ENCODE measurements around the gene ITGB4.
"Not testable (repeated sequence)": the region's sequence is repeated elsewhere in the genome, so short reads cannot be mapped to it uniquely, and the experiment has no call there.

Gene ITGB4

GRCh38 chr17:75754378-75755204 is 33.3 kb downstream of the ITGB4 start:
- no peak for DNase-seq

GRCh38 chr17:75755205-75755901 is 34.1 kb downstream of the ITGB4 start:
- no peak for DNase-seq

DNA sequence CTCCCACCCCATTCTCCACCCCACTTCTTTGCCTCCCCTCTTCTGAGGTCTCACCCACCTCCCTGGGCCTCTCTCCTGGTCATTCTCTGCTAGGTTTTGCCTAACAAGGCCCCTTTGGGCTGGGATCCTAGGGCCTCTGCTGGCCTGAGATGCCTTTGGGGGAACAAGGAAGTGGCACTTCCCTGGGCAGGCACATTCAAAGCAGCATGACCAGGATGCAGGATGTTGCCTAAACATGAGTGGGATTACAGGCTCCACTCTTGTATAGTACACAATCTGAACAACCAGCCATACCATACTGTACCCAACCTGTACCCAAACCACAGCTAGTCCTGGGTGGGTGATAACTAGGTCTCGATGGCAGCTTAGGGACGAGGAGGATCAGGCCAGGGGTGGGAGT is 34.7 kb downstream of the ITGB4 start:
- no peak for DNase-seq

DNA sequence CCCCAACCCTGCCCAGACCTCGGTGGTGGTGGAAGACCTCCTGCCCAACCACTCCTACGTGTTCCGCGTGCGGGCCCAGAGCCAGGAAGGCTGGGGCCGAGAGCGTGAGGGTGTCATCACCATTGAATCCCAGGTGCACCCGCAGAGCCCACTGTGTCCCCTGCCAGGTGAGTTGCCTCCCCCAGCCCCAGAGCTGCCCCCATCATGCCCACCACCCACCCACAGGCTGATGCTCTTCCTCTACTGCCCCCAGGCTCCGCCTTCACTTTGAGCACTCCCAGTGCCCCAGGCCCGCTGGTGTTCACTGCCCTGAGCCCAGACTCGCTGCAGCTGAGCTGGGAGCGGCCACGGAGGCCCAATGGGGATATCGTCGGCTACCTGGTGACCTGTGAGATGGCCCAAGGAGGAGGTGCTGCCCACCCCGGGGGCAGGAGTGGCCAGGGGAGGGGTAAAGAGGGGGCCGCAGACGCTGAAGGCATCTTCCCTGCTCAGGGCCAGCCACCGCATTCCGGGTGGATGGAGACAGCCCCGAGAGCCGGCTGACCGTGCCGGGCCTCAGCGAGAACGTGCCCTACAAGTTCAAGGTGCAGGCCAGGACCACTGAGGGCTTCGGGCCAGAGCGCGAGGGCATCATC is 35.3 kb downstream of the ITGB4 start:
- no peak for DNase-seq

DNA sequence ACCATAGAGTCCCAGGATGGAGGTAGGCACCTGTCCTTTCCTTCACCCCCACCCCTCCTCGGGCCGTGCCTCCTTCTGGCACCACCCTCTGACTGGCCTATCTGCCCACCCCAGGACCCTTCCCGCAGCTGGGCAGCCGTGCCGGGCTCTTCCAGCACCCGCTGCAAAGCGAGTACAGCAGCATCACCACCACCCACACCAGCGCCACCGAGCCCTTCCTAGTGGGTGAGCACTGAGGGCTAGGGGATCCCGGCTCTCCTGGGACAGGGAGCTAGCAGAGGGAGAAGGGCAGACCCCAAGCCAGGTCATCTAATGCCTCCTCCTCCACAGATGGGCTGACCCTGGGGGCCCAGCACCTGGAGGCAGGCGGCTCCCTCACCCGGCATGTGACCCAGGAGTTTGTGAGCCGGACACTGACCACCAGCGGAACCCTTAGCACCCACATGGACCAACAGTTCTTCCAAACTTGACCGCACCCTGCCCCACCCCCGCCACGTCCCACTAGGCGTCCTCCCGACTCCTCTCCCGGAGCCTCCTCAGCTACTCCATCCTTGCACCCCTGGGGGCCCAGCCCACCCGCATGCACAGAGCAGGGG is 35.9 kb downstream of the ITGB4 start:
- DNase-seq = no peak

DNA sequence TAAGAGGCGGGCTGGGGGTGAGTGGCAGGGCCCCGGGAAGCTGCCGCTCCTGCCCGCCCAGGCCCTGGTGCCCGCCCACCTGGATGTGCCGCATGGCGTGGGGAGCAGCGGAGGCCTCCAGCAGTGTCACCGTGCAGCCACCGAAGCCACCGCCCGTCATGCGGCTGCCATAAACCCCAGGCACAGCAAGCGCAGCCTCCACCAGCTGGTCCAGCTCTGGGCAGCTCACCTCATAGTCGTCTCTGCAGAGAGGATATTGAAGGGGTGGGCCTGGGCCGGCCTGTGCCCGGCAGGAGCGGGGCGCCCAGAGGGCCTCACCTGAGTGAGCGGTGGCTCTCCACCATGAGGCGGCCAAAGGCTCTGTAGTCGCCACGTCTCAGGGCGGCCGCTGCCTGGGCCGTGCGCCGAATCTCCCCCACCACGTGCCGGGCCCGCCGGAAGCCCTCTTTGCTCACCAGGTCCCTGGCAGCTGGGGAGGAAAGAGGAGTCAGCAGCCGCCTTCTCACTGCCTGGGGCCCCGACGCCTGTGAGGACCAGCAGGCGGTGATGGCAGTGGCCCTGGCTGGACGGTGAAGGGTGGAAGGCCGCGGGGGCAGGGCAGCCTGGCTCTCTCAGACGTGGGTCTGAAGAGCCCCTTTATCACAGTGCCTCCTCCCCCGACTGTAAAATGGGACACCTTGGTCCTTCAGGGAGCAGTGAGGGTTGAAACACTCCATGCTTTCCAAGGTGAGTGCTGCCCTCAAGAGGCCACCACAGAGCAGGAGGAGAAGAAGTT is 37.1 kb downstream of the ITGB4 start:
- DNase-seq = no peak

- no peak for DNase-seq
Observed at GRCh38 chr17:75759457-75759856, 38.2 kb downstream of the ITGB4 start.

DNA sequence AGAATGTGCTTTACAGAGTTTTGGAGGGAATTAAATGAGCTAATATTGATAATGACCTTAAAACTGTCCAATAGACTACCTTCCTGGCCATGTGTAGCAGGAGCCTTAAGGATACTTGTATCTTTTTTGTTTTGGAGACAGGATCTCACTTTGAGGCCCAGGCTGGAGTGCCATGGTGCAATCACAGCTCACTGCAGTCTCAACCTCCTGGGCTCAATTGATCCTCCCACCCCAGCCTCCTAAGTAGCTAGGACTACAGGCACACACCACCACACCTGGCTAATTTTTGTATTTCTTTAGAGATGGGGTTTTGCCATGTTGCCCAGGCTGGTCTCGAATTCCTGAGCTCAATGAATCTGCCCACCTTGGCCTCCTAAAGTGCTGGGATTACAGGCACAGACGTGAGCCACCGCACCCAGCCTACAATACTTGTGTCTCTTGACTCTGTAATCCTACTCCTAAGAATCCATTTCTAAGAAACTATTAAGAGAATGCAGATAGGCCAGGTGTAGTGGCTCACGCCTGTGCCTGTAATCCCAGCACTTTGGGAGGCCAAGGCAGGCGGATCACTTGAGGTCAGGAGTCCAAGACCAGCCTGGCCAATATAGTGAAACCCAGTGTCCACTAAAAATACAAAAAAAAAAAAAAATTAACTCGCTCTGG is 38.9 kb downstream of the ITGB4 start:
- DNase-seq = not testable (repeated sequence)

DNA sequence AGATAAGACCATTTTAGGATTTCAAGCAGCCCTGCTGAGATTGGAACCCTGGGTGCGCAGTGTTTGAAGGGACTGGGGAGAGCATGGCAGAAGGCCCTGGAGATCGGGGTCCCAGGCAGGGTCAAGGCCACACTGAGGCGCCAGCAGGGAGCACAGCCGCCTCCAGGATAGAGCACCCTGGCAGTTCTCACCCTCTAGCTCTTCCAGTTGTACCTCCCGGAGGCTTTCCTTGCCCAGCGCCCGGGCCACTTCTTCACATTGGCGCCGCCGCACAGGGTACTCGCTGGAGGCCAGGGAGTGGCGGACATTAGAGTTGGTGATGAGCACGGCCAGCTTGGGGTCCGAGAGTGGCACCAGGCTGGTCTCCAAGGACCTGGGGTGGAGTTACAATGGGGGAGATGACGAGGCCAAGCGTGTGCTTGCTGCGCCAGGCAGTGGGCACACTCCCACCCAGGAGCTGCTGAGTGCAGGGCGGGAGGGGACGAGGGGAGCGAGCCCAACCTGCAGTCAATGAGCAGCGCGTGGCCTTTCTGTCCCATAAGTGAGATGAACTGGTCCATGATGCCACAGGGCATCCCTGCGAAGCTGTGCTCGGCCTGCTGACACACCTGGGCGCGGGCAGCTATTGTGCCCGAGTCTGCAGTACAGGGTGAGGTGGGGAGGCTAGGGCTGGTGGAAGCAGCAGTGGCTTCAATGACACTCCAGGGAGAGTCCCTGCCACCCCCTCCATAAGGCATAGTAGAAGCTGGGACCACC is 41.4 kb downstream of the ITGB4 start:
- no peak for DNase-seq

DNA sequence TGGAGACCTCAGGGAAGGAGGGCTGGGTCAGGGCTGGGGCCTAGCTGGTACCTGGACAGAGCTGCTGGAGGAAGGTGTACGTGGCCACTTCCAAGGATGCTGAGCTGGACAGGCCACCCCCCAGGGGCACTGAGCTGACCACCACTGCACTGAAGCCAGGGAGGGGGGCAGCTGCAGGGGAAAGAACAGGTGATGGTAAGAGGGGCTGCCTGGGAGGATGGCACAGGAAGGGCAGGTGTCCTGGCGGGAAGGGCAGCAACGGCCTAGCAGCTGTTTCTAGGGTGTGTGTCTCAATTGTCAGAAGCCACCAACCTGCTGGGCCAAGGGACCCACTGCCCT is 42.0 kb downstream of the ITGB4 start:
- DNase-seq = no peak

- DNase-seq = no peak
Observed at GRCh38 chr17:75763613-75764416, 42.6 kb downstream of the ITGB4 start.

DNA sequence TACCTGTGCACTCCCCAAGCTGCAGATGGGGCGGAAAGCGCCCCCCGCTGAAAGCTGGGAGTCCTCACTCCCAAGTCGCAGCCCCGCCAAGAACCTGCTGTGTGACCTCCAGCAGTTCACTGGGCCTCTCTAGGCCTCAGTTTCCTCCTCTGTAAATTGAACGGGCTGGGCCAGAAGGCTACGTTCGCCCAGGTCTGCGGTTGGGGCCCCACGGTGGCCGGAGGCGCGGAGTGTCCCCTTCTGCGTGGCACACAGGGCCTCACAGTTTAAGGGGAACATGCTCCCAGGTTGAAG is 43.1 kb downstream of the ITGB4 start:
- DNase-seq = no peak

DNA sequence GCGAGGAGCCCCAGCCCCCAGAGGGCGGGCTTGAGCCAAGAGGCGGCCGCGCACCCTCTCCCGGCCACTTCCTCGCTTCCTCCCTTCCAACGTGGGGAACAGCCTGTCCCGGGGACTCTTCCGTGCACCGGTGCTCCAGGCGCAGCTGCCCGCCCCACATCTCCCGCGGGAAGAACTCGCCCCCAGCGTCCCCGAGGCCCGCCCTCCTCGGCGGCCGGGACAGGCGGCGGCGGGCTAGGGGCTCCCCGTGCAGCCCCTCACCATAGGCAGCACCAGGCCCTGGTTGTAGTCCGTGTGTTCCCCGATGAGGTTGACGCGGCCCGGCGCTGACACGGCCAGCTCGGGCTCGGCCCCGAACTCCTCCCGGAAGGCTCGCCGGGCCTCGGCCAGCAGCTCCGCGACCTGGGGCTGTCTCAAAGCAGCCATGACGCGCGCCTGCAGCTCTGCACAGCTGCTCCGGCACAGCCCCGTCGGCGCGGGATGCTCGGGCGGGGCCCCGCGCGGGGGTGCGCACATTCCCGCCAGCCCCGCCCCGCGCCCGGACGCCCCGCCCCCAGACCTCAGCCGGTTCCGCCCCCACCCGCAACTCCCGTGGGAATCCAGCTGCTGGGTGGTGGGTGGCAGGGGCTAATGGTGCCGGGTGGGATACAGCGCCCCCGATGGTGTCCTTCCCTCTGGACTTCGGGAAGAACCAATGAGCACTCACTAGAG is 43.6 kb downstream of the ITGB4 start, which contains the start of gene GALK1:
Gene GALK1 (minus strand): TSS at position 482 of the 711 bp plus-strand sequence. CDS start 56 bp downstream, at position 426.
- DNase-seq = peak; percentile 84

- DNase-seq = no peak
Observed at GRCh38 chr17:75765981-75766380, 44.7 kb downstream of the ITGB4 start.

DNA sequence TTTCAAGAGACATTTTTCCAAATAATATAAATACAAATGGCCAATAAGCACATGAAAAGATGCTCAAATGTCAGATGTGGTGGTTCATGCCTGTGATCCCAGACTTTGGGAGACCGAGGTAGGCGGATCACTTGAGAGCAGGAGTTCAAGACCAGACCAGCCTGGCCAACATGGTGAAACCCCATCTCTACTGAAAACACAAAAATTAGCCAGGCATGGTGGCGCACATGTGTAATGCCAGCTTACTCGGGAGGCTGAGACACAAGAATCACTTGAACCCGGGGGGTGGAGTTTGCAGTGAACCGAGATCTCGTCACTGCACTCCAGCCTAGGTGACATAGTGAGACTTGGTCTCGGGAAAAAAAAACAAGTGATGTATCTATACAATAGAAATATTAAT is 46.6 kb downstream of the ITGB4 start:
- DNase-seq = no peak

DNA sequence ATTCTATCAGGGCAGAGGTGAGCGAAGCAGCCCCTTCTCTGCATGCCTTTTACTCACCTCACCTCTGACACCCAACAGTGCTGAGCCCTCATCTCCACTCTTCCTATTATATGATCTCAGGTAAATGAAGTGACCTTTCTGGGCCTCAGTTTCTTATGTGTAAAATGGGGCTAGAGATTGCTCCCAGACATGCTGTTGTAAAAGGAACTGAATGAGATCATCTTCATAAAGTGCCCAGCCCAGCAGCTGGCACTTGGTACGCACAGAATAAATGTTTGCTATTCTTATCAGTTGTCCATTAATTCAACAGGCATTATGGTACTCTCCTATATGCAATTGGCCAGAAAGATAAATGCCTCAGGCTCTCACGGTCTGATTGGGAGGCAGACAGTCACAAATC is 48.3 kb downstream of the ITGB4 start:
- no peak for DNase-seq

- no peak for DNase-seq
Observed at GRCh38 chr17:75771334-75772281, 50.3 kb downstream of the ITGB4 start.

DNA sequence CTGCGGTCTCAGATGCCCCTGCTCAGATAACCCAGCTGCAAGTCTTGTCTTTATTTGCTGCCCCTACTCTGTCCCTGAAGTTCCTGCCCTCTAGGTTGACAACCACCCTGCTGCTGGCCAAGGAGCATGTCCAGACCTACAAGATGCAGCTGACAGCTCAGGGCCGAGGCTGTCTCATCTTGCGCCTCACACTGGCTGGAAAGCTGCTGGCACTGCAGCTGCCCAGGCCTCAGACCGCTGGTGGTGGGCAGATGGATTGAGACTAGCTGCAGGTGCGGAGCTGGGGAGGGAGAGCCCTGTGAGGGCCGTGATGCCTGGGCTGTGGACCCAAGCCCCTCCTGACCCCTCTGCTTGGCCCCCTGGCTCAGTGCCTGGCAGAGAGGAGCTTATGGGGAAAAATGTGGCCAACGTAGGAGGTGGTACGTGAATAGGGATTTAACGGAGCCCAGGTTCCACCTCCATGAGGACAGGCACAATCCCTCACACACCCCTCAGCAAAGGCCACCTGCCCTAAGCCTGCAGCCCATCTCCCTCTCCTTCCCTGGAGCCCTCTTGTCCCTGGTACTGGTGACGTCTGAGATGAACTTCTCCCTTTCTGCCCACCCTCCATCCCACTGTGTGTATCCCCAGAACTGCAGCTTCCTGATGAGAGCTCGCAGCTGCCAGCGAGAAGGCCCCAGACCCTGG is 52.0 kb downstream of the ITGB4 start:
- no peak for DNase-seq

Data from CD4-positive, alpha-beta T cell treated with Interleukin-17A for 4 hours (primary cell).